SIG-M5 treated with dmso at 0.1 percent for 504 hours (cell line): Measurements from ENCODE around the gene FAM107B.
"Not testable (repeated sequence)": the region's sequence is repeated elsewhere in the genome, so short reads cannot be mapped to it uniquely, and the experiment has no call there.

ENCODE experiments used
- DNase-seq: peaks from one replicate; lab custom pipeline; 2025; ENCODE audit not compliant: unreplicated experiment; lab: John Stamatoyannopoulos, UW

The FAM107B gene

DNA sequence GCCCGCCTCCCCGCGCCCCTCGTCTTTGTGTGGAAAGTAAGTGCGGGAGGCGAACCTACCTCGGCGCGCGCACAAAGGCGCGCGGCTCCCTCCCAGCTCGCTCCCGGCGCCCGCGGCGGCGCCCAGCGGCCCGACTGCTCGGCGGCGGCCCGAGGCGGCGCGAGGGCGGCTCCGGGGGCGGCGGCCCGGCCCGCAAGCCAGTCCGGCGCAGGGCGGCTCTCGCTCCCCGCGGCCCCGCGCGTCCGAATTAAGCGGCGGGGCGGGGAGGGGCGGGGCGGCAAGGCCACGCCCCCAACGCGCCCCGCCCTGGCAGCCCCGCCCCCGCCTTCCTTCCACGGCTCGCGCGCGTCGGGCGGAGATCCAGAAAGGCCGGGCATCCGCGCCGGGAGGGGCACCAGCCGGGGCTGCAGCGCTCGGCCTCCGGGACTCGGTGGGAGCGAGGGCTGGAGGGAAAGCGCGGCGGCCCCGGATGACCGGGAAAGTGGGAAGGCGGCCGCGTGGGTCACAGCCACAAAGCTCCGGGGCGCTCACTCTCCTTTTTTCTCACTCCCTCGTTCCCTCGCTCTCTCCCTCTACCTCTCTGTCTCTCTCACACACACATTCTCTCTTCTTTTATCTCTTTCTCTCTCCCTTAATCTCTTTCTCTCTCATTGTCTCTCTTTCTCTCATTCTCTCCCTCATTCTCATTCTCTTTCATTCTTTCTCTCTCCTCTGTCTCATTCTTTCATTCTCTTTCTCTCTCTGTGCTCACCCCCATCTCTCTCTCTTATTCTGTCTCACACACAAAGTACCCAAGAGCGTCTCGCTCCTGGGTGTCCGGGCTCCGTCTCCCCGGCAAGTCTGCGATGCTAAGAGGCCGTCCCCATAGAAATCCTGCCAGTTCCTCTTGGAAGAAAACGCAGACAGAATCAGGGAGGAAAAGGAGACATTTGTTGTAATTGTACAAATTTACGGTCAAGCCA lies 170.2 kb downstream of the FAM107B start:
- DNase-seq, result peak; percentile 64

DNA sequence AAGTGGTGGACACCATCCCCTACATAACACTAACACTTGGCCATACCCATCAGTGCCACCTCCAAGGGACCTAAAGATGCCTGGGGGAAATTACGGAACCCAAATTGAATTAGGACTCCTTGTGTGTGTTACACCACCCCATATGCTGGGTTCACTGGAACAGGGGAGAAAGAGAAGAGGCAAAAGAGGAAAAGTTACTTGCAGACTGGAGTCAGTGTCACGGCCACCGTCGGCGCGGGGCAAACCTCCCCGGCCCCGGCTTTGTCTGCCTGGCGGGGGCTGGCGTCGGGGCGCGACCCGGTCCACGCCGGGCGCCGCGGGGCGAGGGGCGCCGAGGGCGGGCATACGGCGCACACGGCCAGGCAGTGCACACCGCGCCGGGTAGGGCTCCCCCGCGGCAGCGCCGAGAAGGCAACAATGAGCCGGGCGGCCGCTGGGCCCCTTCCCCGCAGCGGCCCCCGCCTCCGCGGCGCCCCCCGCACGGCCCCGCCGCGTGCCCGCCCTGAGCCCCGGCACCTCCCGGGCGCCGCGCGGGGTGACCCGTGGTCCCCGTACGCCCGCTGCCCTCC lies 171.1 kb downstream of the FAM107B start:
- DNase-seq, result no peak

DNA sequence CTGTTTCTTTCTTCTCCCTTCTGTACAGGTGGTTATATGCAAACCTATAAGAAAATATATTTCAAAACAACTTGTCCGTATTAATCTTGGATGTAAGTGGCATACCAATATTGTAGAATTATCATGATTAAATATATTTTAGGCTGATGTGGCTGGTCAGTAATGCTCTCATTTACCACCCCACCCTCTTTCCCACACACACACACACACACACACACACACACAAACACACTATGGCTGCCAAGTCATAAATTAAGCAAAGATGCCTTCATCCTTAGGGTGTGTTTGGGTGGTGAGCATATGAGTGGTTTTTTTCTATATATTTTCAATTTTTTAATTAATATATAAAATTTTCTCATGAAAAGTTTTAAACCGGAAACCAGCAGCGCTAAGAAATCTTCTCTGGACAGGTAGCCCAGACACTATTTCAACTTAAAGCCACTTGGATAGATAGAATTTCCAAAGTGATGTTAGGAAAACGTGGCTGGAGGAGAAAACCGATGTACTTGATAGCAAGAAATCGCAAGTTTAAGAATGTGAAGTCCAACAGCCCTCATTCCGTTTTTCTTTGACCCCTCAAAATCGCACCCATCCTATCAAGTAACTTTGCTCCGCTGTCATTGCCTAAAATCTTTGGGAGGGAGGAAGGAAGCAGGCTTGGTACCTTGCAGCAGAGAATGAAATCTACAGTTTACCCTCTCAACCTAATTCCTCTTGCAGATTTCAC lies 171.7 kb downstream of the FAM107B start:
- no peak for DNase-seq

DNA sequence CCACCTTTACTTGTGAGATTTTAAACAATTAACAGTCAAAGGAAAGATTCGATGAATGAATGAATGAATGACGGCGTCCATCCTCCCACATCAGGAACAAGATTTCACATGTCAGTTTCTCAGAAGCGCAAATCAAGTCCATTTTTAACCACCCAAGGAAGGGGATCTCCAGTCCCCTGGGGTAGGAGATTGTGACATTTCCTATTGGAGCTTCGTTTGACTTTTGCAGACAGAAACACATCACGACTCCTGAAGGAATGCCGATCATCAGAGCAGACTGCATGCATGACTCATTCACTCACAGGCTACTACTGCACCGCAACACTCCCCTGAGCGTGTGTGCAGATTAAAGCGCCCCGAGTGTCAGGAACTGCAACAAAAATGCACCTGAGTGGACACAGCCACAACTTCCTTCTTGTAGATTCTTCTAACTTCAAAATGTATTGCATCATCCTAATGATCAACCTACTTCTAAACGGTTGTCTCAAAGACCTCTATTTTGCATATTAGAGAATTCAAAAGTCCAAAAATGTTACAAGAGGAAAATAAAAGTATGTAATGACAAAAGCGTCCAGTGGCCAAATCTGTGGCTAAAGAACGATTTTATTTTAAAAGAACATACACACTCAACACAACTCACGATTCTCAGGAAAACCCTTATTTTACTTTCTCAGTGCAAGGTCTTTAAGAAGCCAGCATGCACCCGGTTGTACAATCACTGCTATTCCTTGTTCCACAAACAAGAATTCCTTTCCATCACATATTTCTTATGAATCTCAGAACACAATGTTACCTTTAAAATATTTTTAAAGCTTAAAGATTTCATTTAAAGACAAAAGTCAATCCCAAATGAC lies 172.6 kb downstream of the FAM107B start:
- peak; percentile 83 for DNase-seq

DNA sequence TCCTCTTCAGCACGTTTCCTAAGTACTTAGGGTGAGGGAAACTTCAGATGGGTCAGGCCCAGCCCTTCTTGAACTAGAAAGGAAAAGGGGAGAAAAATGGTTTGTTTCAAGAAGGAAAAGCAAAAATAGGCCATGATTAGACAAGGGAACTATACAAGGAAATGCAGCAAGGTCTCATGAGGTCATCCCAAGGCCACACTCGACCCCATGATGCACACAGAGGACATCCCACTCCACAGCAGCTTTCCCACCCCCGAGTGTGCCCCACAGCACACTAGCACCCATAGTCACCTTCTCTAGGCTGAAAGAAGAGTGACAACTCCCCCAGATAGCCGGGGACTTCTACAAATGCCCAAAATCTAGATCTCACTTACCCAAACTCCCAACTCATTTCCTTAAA lies 173.4 kb downstream of the FAM107B start:
- DNase-seq, result no peak

DNA sequence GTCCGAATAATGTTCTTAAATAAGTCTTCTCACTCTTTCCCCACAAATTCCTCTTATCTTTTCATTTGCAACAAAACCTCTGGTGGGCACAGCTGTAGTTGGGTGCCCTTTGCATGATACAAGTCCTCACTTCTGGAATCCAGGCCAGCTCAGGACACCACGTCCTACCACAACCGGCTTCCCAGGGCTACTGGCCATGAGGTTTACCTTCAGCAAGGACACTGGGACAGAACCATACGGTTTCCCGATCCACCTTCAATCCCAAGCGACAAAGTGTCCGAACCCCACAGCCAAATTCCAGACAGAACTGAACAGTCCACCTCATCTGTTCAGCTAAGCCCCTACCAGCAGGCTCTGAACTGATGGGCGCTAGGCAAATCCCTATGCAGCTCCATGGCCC lies 174.6 kb downstream of the FAM107B start:
- DNase-seq, result no peak

DNA sequence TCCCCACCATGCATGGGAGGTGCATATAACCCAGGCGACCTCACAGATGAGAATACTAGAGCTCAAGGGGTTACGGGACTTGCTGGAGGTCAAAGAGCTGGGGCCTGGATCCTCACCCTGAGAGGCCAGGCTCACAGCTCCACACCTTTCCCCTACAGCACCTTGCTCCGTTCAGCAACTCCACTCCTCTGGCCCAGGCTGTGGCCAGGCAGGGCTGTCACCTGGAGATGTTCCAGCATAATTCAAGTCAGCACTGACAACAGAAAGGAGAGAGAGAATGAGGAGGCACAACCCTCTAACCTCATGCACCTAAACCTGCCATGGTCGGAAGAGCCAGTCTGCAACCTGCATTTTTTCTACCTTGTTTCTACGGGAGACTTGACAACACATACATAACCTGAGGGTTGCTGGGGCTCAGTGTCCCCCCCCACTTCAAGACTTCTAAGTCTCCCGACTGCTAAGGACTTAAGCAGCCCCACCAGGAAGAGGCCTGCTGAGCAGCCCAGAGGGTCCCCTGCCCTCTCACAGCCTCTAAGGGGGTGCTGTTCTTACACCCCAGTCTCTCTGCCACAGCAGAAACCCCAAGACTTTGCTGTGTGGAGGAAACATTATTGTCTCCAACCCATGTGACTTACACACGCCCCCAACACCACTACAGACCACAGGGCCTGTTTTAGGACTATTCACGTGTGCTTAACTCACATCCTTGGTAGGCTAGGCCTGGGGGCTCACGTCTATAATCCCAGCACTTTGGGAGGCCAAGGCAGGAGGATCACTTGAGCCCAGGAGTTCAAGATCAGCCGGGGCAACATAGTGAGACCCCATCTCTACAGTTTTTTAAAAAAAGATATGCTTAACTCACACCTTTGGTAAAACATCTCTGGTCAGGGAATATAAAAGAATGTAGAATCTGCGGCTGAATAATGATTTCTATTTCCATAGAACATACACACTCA lies 175.6 kb downstream of the FAM107B start:
- DNase-seq, result no peak

DNA sequence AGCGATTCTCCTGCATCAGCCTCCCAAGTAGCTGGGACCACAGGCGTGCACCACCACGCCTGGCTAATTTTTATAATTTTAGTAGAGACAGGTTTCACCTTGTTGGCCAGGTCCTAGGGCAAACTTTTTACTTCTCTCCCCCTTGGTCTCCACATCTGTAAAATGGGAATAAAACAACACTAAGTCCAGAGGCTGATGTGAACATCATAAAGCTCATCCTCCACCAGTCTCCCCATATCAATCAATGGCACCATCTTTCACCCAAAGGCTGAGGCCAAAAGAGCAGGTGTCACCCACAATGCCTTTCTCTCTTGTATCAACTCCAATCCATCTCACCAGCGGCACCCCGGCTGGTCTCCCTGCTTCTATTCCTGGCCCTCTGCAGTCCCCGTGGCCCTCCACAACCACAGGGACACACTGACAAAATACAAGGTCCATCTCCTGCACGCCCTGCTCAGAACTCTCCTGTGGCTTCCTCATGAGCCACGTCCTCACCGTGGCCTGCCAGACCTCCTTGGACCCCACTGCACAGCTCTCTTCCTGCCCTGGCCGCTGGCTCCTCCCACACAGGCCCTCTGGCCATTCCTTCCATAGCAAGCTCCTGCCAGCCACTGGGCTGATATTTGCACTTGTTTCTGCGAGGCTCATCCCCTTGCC lies 179.0 kb downstream of the FAM107B start:
- no peak for DNase-seq

DNA sequence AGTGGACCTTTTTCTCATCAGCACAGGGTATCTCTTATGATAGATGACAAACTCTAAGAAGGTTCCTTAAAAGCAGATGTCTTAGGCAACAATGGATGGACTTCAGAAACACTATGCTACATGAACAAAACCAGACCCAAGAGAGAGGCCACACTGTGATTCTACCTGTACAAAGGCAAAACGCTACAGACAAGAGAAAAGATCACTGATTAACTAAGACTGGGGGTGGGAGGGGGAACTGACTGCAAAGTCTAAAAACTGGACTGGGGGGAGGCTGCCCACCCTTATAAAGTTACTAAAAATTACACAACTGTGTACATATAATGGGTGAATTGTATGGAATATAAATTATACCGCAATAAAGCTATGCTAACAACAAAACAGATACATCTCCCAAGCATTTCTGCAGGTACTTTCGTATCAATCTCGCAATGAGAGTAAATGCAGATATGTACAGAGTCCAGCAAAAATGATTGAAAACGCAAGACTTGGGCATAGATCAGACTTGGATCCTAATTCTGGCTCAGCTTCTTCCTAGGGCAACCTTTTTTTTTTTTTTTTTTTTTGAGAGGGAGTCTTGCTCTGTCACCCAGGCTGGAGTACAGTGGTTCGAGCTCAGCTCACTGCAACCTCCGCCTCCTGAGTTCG lies 179.7 kb downstream of the FAM107B start:
- no peak for DNase-seq

DNA sequence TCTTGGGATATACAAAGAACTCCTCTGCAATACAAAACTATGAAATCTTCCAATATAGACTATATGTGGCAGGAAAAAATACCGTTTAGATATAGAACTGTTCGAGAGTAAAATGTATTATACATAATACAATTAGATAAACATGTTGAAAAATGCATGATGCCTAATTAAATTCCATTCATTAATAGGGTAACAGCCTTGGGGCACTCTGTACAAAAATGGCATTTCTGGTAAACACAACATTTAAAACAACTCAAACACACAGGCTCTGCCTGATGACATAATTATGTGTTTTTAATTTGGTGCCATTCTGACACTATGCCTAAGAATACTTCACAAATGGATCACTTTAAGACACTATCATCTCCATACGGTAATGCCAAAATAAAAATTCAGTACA lies 180.9 kb downstream of the FAM107B start:
- DNase-seq, result no peak

DNA sequence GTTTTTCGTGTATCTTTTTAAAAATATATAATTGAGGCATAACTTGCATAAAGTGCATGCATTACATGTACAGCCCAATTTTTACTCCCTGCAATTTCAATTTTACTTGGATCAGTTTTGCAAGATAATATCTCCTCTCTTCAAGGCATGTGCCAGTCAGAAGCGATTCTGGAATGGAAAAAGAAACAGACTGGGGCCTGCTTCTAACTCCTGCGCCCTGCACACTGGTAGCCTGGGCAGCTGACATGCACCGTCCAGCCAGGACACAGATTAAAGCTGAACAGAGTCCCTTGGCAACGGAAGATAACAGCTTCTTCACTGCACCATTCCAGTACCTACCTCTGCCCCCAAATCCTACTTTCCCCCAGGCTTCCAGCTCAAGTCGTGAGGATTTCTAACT lies 182.1 kb downstream of the FAM107B start:
- no peak for DNase-seq

DNA sequence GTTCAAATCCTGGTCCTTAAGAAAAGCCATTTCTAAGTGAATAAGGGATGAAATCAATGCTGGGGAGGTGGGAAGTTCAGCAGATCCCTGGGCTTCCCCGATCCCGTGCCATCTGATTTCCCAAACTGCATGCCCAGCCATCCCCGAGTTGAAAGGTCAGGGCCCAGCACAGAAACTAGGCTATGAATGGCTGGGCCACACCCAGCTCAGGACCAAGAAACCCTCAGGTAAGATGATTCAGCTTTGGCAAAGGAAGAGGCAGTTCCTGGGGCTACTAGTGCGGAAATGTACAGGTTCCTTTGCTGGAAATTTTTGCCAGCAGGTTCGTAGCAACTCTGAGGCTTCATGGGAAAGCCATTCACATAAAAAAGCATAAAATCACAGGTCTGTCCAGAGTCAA lies 182.7 kb downstream of the FAM107B start:
- DNase-seq, result no peak

DNA sequence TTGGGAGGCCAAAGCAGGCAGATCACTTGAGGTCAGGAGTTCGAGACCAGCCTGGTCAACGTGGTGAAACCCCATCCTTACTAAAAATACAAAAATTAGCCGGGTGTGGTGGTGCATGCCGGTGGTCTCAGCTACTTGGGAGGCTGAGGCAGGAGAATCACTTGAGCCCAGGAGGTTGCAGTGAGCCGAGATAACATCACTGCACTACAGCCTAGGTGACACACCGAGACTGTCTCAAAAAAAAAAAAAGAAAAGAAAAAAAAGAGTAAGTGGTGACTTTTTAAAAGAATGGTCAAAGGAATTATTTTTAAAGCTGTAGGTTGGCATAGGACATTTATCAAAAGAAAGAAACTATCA lies 185.8 kb downstream of the FAM107B start:
- DNase-seq, result not testable (repeated sequence)

DNA sequence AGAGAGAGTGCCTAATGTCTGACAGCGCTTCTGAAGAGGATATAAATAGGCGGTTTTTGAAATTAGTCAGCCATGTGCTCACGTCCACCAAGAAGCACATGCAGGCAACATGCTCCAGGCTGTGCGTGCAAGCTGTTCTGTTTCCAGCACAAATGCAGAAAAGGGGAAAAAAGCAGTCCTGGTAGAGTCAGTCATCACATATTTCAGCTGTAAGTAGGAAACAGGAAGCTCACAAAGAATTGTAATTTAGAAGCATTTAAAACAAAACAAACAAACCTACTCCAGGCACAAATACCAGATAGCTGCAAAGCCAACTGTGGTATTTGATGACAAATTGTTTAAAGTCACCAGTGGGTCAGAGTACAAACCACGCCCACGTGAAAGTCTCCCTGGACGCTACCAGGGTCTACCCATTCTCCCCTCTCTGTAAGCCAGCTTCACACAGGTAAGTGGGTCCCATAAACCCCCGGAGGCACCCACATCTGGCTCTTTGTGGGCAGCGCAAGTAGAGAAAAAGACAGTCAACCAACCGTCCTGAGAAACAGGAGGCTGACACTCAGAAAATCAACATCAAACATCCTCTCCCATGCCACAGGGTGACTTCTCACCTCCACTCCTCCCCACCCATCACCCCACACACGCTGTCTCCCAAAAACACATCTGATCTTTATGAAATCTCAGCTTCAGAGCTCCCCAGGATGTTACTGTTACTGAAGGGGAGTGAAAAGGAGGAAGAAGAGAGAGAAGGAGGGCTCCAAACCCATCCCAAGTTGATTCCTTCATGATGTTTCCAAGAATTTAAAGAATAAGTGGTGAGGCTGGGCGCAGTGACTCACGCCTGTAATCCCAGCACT lies 186.4 kb downstream of the FAM107B start:
- no peak for DNase-seq

DNA sequence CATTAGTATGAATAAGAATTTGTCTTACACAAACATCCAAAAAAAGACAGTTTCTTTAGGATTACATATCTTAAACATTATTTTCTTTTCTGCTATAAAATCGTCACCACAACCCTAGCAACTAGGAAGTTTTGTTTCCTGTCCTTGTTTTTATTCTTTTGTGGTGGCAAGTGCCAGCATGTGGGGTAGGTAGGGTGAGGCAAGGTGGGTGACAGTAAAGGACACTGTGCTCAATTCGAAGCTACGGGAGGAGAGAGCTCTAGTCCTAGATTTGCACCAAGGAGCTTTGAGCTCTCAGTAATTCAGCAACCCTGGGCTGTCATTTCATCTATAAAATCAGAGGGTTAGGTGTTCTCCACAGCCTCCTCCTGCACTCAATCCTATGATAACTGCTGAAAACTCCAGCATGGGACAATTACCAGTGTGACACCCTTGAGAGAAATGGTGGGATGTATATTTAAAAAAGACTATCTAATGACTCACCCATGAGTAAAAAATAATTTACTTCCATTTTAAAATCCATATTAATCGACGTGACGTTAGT lies 187.1 kb downstream of the FAM107B start:
- no peak for DNase-seq

DNA sequence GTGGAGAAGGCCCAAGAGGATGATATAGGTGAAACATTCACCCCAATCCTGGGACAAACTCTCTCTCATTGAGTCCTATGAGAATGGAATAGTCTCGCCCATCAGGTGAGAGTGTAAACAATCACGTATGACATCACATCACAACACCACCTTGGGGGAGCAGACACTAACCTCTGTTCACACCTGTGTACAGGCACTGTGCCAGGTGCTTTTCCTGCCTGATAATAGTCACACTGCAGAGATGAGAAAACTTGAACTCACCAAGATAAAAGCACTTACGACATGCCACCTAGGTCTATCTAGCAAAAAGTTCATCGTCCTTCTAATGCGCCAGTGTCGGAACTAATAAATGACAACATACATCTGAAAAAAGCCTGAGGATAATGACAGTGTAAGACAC lies 187.8 kb downstream of the FAM107B start:
- no peak for DNase-seq

DNA sequence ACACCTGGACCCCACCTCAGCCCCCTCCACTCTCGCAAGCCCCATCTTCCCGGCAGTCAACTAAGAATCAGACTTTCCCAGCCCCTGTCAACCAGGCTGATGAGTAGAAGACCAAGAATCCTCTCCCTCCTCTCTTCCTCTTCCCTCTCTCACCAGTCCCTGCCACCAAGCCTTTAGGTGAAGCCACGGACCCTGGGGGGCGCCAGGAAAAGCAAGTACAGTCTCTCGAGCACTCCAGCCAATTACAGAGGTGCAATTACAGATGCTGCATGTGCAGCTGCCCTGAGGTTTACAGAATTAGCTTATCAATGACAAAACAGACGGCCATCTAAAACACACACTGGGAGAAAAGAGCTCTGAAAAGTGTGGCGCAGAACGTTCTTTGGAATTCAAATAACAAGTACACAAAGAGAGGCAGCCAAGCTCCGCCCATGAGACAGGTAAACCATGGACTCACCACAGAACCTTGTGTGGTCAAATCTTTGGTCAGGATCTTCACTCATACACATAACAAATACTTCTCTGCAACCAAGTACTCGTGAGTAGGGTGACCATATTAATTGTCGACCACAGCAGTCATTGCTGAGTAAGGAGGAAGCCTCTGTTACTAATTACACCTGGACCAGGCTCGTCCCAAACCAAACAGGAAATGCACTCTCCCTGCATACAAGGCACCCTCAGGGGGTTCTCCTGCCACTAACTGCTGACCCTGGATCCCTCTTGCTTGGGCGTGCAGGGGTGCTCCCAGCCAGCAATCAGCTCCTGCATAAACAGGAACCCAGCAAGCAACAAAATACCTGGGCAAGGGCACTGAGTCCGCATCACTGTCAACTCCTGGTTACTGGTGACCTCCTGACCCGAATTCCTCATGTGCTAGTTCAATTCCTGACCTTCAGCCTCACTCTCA lies 189.2 kb downstream of the FAM107B start:
- DNase-seq, result no peak
